Measurements from ENCODE around the gene NUP62CL. TPM values are rescaled to one million over a fixed set of nuclear protein-coding genes. Genes with fewer than 3 reads are reported as not detected.
"Not testable (repeated sequence)": the region's sequence is repeated elsewhere in the genome, so short reads cannot be mapped to it uniquely, and the experiment has no call there.

Gene NUP62CL
- total RNA-seq, 4 donors from 2014 or later: 1.2 to 26.4 (median 11.9) TPM; not detected in 1

- no peaks in the 10 kb centered on the region for H3K9me3 ChIP-seq
- DNase-seq: no peak
- H3K4me3 ChIP-seq: no peak overlapping the region
- no peaks in the 10 kb centered on the region for H3K4me1 ChIP-seq
- H3K36me3 ChIP-seq: no peaks in the 10 kb centered on the region
- H3K27ac ChIP-seq: no peak overlapping the region
- no peaks in the 10 kb centered on the region for H3K27me3 ChIP-seq
- TF ChIP-seq POLR2A (IDR thresholded peaks at IDR 0.05): no peak
- no peak for TF ChIP-seq CTCF (IDR thresholded peaks at IDR 0.05)
These were observed 8.9 kb downstream of the NUP62CL start for GRCh38 chrX:107197319-107197718.

- Histone ChIP-seq H3K4me1 (no peaks in the 10 kb centered on the region), H3K27ac (no peak overlapping the region), H3K9me3 (no peaks in the 10 kb centered on the region), H3K36me3 (no peaks in the 10 kb centered on the region), H3K27me3 (no peaks in the 10 kb centered on the region), H3K4me3 (no peak overlapping the region)
- TF ChIP-seq POLR2A (IDR thresholded peaks at IDR 0.05) (no peak), CTCF (IDR thresholded peaks at IDR 0.05) (no peak)
- no peak for DNase-seq
These were observed 34.7 kb downstream of the NUP62CL start for GRCh38 chrX:107171369-107172102.

- H3K27me3 ChIP-seq: no peaks in the 10 kb centered on the region
These were observed 37.5 kb downstream of the NUP62CL start for GRCh38 chrX:107168712-107169111.

GRCh38 chrX:107168257-107168656 lies 38.0 kb downstream of the NUP62CL start:
- Histone ChIP-seq H3K9me3 (no peaks in the 10 kb centered on the region), H3K4me3 (no peak overlapping the region), H3K36me3 (no peaks in the 10 kb centered on the region), H3K27ac (no peak overlapping the region), H3K4me1 (no peaks in the 10 kb centered on the region), H3K27me3 (no peaks in the 10 kb centered on the region)
- no peak for DNase-seq
- TF ChIP-seq POLR2A (IDR thresholded peaks at IDR 0.05): no peak
- no peak for TF ChIP-seq CTCF (IDR thresholded peaks at IDR 0.05)

More at GRCh38 chrX:107168712-107169111, 37.5 kb downstream of the NUP62CL start:
- H3K27ac ChIP-seq: no peak overlapping the region
- H3K4me3 ChIP-seq: no peak overlapping the region
- DNase-seq: no peak
- H3K36me3 ChIP-seq: no peaks in the 10 kb centered on the region
- H3K4me1 ChIP-seq: no peaks in the 10 kb centered on the region
- TF ChIP-seq CTCF (IDR thresholded peaks at IDR 0.05): no peak
- no peak for TF ChIP-seq POLR2A (IDR thresholded peaks at IDR 0.05)
- no peaks in the 10 kb centered on the region for H3K9me3 ChIP-seq

GRCh38 chrX:107167163-107167921 lies 38.9 kb downstream of the NUP62CL start:
- no peak for DNase-seq
- Histone ChIP-seq H3K36me3 (no peaks in the 10 kb centered on the region), H3K27me3 (no peaks in the 10 kb centered on the region), H3K27ac (no peak overlapping the region), H3K9me3 (no peaks in the 10 kb centered on the region), H3K4me1 (no peaks in the 10 kb centered on the region), H3K4me3 (no peak overlapping the region)
- TF ChIP-seq POLR2A (IDR thresholded peaks at IDR 0.05): no peak
- TF ChIP-seq CTCF (IDR thresholded peaks at IDR 0.05): no peak

GRCh38 chrX:107157618-107158017 lies 48.6 kb downstream of the NUP62CL start:
- H3K27ac ChIP-seq, DNase-seq, H3K9me3 ChIP-seq, H3K4me3 ChIP-seq, H3K4me1 ChIP-seq, H3K36me3 ChIP-seq, H3K27me3 ChIP-seq: not testable (repeated sequence)

- H3K27ac ChIP-seq, H3K36me3 ChIP-seq, DNase-seq, H3K4me1 ChIP-seq, H3K27me3 ChIP-seq, H3K9me3 ChIP-seq: not testable (repeated sequence)
- peak overlapping the region in 2 of 4 donors; percentile 36 to 48 for H3K4me3 ChIP-seq
These were observed 50.4 kb downstream of the NUP62CL start for GRCh38 chrX:107155621-107156430.
